GM19372 (cell line): ENCODE data around the gene AGPAT4.

Source experiments
- ATAC-seq: cut with Tn5 transposase; IDR thresholded peaks from one replicate; pipeline ENCODE4 v1.9.1; 2021; ENCODE audit warnings: mild to moderate bottlenecking, low read depth, moderate library complexity; ENCODE audit not compliant: unreplicated experiment

The AGPAT4 gene

GRCh38 chr6:161091151-161091550, 182.7 kb downstream of the AGPAT4 start:
- ATAC-seq = no peak

GRCh38 chr6:161088676-161089328, 185.1 kb downstream of the AGPAT4 start:
- ATAC-seq = no peak

GRCh38 chr6:161085246-161085645, 188.6 kb downstream of the AGPAT4 start:
- no peak for ATAC-seq

- no peak for ATAC-seq
Measured at GRCh38 chr6:161082215-161082614, 191.6 kb downstream of the AGPAT4 start.

- no peak for ATAC-seq
Measured at GRCh38 chr6:161080263-161080970, 193.4 kb downstream of the AGPAT4 start.
